Osteoblast (primary cell): ENCODE measurements around the gene GIPC2. TPM values are rescaled to one million over a fixed set of nuclear protein-coding genes. Genes with fewer than 3 reads are reported as not detected.

ENCODE experiments used
- DNase-seq: peaks from one replicate; pipeline ENCODE4 v3.0.0; 2011; ENCODE audit warnings: low spot score, mixed read lengths; ENCODE audit not compliant: insufficient read length; ENCODE audit errors: missing footprints
- H2AFZ ChIP-seq: 2 replicates; pipeline ENCODE4 v1.6.0; 2011; ENCODE audit warnings: mild to moderate bottlenecking, low read length
- H3K27ac ChIP-seq: 2 replicates; pipeline ENCODE4 v1.5.1; 2011; ENCODE audit warnings: mild to moderate bottlenecking, low read depth, low read length, moderate library complexity
- H3K27me3 ChIP-seq: 2 replicates; pipeline ENCODE4 v1.6.0; 2012; ENCODE audit warnings: mild to moderate bottlenecking, control low read depth, inconsistent platforms, low read length, moderate library complexity; ENCODE audit not compliant: insufficient read depth
- H3K36me3 ChIP-seq: 2 replicates; pipeline ENCODE4 v1.5.1; 2011; ENCODE audit warnings: mild to moderate bottlenecking, low read length, control low read depth, moderate library complexity; ENCODE audit not compliant: insufficient read depth
- H3K4me1 ChIP-seq: 2 replicates; pipeline ENCODE4 v1.5.1; 2011; ENCODE audit warnings: mild to moderate bottlenecking, low read length, control low read depth, moderate library complexity; ENCODE audit not compliant: insufficient read depth
- H3K4me2 ChIP-seq: 2 replicates; pipeline ENCODE4 v1.6.0; 2011; ENCODE audit warnings: mild to moderate bottlenecking, low read length; ENCODE audit not compliant: insufficient read depth
- H3K4me3 ChIP-seq: fragments of 200-600 bp; sonication (generic); 3 replicates; pipeline ENCODE4 v1.5.1; 2012; ENCODE audit warnings: mild to moderate bottlenecking, low read length, inconsistent platforms; ENCODE audit not compliant: insufficient read depth
- H3K79me2 ChIP-seq: 2 replicates; pipeline ENCODE4 v1.6.0; 2012; ENCODE audit warnings: mild to moderate bottlenecking, low read length, control low read depth, inconsistent platforms; ENCODE audit not compliant: insufficient read depth
- H3K9me3 ChIP-seq: 2 replicates; pipeline ENCODE4 v1.5.1; 2011; ENCODE audit warnings: low read depth, low read length, control low read depth
- H4K20me1 ChIP-seq: 2 replicates; pipeline ENCODE4 v1.6.0; 2012; ENCODE audit warnings: mild to moderate bottlenecking, low read length, control low read depth; ENCODE audit not compliant: insufficient read depth
- CTCF ChIP-seq: IDR thresholded peaks from 2 replicates; pipeline ENCODE4 v1.5.1; 2011; ENCODE audit warnings: mild to moderate bottlenecking, low read depth, low read length, moderate library complexity; ENCODE audit errors: extremely low read depth
- total RNA-seq: library from RNA; depleted of rRNA; stranded (reverse); fragments of >200 nt; gene quantifications from 2 replicates; pipeline ENCODE4 v1.2.3, GENCODE V29; 2012

GIPC2 gene
- total RNA-seq, 1 donor = 0.36 TPM

- Histone ChIP-seq H3K9me3 (no peaks in the 10 kb centered on the region), H2AFZ (no peak overlapping the region), H3K36me3 (no peaks in the 10 kb centered on the region), H3K27me3 (no peaks in the 10 kb centered on the region), H4K20me1 (no peaks in the 10 kb centered on the region), H3K4me3 (no peak overlapping the region), H3K4me2 (no peak overlapping the region), H3K4me1 (peaks cover 21% of the 10 kb centered on the region), H3K79me2 (no peaks in the 10 kb centered on the region), H3K27ac (peak overlapping the region; percentile 21)
- TF ChIP-seq CTCF = no peak
- DNase-seq = no peak
Measured at GRCh38 chr1:78071696-78072095, 25.9 kb downstream of the GIPC2 start.

- H3K27me3 ChIP-seq = no peaks in the 10 kb centered on the region
- H3K9me3 ChIP-seq = no peaks in the 10 kb centered on the region
- H3K4me3 ChIP-seq = no peak overlapping the region
- no peaks in the 10 kb centered on the region for H3K36me3 ChIP-seq
- H4K20me1 ChIP-seq = no peaks in the 10 kb centered on the region
- H2AFZ ChIP-seq = no peak overlapping the region
- no peak for TF ChIP-seq CTCF
- H3K4me2 ChIP-seq = no peak overlapping the region
- peak overlapping the region; percentile 18 for H3K27ac ChIP-seq
- no peak for DNase-seq
- H3K79me2 ChIP-seq = no peaks in the 10 kb centered on the region
- H3K4me1 ChIP-seq = peaks cover 21% of the 10 kb centered on the region
Measured at GRCh38 chr1:78072216-78072615, 26.4 kb downstream of the GIPC2 start.

- no peak overlapping the region for H3K27ac ChIP-seq
- H3K9me3 ChIP-seq = no peaks in the 10 kb centered on the region
- no peaks in the 10 kb centered on the region for H3K27me3 ChIP-seq
- no peaks in the 10 kb centered on the region for H4K20me1 ChIP-seq
- DNase-seq = no peak
- H2AFZ ChIP-seq = no peak overlapping the region
- peaks cover 21% of the 10 kb centered on the region for H3K4me1 ChIP-seq
- H3K79me2 ChIP-seq = no peaks in the 10 kb centered on the region
- H3K36me3 ChIP-seq = no peaks in the 10 kb centered on the region
- TF ChIP-seq CTCF = no peak
- no peak overlapping the region for H3K4me3 ChIP-seq
- no peak overlapping the region for H3K4me2 ChIP-seq
Measured at GRCh38 chr1:78073441-78073840, 27.7 kb downstream of the GIPC2 start.

GRCh38 chr1:78075621-78076020 is 29.9 kb downstream of the GIPC2 start:
- no peak overlapping the region for H3K4me3 ChIP-seq
- H3K27ac ChIP-seq = no peak overlapping the region
- H3K4me2 ChIP-seq = no peak overlapping the region
- no peaks in the 10 kb centered on the region for H3K36me3 ChIP-seq
- no peaks in the 10 kb centered on the region for H4K20me1 ChIP-seq
- H3K9me3 ChIP-seq = no peaks in the 10 kb centered on the region
- no peak for TF ChIP-seq CTCF
- peak; percentile 49 for DNase-seq
- peaks cover 27% of the 10 kb centered on the region for H3K4me1 ChIP-seq
- no peak overlapping the region for H2AFZ ChIP-seq
- no peaks in the 10 kb centered on the region for H3K79me2 ChIP-seq
- no peaks in the 10 kb centered on the region for H3K27me3 ChIP-seq
